HG02943 (cell line): ENCODE data around the gene GJA4.

Experiments
- ATAC-seq: cut with Tn5 transposase; IDR thresholded peaks from one replicate; pipeline ENCODE4 v1.9.1; 2021; ENCODE audit warnings: mild to moderate bottlenecking, low read depth, moderate library complexity; ENCODE audit not compliant: unreplicated experiment

Gene GJA4

DNA sequence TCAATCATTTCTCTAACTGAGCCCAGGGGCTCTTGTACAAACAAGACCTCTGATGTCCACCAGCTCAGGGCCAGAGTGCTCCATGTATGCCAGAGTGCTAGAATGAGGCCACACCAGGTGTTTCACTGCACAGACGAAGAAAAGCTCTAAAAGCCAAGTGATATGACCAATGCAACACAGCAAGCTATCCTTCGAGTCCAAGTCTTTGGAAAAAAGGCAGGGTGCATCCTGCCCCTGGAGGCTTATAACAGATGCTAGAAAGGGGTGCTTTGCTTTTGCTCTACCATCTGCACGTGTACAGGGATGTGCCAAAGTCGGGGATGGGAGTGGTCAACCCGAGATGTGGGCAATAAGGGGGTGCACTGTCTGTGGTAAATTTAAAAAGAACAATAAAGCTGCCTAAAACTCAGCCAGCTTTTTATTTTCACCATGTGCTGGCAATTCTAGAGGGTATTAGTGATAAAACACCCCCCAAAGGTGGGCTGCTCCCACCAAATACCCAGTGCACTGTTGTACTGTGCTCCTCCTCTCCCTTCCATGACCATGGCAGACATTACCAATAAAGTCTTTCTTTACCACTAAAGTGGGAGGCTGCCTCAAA is 34.6 kb downstream of the GJA4 start:
- ATAC-seq, result no peak

DNA sequence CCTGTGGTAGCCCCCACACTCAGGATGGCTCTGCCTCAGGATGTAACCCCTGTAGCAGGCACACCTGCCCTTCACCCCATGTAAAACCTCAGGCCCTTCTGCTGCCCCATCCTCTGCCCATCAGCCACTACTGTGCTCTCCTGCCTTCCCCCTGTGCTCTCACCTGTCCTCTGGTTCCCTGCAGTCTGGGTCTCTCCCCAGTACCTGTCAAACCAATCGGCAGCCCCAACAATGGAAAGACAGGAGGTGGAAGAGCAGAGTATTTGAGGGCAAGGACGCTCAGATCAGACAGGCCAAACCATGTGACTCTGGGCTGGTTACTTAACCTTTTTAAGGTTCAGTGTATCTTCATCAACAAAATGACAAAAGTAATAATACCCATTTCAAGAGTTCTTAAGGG is 35.8 kb downstream of the GJA4 start:
- ATAC-seq, result no peak

DNA sequence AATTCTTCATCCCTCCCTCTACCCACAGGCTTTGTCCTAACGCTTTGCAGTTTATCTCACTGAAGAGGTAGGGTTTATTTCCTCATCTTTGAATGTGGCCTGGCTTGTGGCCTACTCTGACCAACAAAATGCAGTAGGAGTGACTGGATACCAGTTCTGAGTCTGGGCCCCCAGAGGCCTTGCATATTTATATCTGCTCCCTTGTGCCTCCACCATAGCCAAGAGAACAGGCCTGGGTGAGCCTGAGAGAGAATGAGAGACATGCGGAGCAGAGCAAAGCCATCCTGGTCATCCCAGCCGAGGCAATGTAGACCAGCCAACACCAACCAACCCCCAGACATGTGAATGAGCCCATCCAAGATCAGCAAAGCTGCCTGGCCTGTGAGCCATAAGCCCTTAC is 36.5 kb downstream of the GJA4 start:
- ATAC-seq, result no peak

DNA sequence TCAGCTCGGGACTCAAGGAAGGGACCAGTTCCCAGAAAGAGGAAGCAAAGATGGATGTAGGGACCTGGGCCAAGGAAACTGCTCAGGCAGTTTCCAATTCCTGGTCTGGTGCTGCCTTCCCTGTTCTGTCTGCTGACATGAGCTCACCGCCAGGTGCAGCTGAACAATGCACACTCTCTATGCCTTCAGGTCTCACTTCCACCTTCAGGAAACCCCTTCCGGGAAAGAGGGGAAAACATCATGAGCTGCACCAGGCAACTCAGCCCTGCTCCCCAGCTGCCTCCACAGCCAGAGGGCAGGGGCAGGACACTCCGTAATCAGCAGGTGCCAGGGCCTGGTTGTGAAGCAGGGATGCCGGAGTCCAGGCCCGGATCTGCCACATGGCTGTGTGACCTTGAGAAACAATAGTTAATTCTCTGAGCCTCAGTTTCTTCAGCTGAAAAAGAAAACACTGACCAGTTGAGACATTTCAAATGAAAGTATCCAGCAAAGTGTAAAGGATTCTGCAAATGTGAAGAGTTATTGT is 39.0 kb downstream of the GJA4 start:
- no peak for ATAC-seq

DNA sequence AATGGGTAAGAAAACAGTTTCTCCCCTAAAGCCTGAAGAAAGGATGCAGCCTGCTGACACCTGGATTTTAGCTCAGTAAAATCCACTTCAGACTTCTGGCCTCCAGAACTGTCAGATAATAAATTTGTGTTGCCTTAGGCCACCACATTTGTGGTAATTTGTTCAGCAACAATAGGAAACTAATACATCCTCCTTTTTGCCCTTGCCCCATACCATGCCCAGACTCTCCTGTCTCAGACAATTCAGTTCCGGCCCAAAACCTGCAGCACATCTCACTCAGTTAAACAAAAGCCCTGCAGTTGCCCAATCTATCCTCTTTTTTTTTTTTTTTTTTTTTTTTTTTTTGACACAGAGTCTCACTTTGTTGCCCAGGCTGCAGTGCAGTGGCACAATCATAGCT is 40.9 kb downstream of the GJA4 start:
- ATAC-seq, result no peak

DNA sequence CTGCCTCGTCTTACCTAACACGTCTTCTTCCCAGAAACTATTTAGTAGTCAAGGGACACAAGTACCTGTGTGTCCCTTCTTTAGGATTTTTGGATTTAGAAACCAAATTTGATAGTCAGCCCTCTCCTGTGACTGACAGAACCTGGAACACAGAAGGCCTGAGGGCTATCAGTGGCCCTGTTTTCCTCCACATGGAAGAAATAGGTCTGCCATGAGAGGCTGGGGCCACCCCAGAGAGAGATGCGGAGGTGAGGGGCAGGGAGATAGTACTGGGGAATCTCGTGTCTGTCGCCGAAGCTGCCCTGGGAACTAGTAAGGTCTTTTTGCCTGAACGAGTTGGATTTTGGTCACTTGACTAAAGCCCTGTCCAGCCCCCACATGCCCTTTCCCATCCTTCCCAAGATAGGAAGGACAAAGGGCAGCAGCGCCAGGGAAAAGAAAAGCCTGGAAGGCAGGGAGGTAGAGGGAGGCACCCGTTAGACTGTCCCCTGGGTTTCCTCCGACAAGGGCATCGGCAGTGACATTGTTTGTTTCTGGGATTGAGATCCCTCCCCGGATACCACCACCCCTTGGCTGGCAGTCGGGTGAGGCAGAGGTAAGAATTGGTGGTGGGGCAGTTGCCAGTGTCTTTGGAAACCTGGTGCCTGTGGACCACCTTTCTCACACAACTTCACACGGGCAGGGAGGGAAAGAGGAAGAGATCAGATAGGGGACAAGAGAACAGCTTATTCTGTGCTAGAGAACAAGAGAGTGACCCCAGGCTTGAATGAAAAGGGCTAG is 46.9 kb downstream of the GJA4 start:
- ATAC-seq, result no peak

DNA sequence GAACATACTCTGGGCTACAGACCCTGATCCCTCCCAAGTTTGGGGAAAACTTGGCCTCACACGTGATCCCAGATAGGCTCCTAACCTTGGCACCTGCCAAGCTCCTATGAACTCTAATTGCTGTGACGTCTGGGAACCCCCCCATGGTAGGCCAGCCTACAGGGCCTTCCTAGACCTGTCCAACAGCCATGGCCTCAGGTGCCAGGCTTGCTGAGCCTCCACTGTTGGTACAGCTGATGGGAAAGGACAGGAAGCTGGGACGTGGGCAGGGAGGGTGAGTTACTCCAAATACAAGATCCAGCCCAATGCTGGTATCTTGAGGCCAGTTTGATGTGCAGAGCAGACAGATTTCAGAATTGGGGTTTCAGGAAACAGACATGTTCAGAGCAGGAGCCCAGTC is 47.6 kb downstream of the GJA4 start:
- ATAC-seq, result no peak

DNA sequence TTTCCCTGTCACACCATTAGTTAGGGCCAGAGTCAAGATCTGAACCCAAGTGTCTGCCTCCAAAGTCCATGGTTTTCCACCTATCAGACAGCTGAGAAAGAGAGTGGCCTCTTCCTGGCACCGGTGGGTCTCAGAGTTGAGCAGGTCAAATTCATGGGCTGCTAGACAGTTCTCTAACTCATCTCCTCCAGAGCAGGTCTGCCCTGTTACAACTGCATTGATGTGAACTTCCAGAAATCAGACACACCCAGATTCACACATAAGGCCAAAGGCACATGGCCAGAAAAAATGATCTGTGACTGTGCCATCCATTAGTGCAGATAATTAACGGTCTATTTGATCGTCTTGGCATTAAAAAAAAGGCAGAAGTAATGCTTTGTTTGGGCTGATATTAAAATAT is 49.3 kb downstream of the GJA4 start:
- no peak for ATAC-seq

DNA sequence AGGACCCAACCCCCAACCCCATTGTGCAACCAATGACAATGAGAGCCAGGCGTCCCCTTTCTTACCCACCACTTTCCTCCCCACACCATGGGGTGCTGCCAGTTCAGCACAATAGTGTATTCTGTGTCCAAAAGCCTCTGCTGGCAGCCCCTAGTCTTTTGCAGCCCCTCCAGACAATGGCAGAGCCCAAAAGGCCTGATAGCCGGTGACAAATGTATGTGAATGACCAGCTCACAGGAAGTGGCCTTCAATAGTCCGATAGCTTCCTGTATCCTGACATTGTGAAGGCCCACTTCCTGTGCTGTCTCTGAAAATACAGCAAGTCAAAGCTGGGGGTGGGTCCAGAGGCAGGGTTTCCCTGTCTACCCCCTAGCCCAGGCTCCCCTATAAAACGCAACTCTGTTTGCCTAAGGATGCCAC is 50.2 kb downstream of the GJA4 start:
- no peak for ATAC-seq

DNA sequence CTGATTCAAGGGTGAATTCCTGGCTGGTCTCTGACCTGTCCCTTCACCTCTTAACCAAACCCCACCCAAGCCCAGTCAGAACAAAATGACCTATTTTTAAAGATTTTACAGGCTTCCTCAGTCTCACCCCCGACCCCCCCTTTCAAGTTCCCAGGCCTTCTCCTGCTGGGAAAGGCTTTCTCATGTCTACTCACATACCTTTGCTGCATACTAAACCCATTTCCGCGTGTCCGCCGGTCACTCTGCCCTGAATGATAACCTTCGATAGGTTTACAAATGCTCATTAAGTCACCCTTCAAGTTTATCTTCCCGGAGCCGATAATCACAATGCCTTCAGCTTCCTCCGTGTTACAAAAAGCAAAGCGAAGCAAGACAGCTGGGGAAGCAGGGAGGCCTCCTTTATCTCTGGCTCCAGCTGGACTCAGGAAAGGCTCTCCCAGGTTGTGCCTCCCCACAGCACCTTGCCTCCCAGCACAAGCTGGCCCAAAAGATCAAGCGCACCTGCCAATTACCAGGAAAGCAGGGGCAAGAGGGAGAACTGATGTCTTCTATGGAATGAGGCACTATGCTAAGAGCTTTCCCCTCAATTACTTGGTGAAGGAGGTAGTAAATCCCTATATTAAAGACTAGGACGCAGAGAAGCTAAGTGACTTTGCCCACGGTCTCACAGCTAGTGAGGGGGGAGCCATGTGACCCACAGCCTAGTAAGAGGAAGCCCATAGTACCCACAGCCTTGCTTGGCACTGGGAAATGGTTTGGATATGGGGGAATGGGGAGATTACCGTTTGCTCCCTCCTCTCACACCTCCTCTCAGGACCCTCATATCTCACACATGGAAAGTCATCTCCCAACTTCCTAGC is 50.8 kb downstream of the GJA4 start:
- ATAC-seq, result no peak

DNA sequence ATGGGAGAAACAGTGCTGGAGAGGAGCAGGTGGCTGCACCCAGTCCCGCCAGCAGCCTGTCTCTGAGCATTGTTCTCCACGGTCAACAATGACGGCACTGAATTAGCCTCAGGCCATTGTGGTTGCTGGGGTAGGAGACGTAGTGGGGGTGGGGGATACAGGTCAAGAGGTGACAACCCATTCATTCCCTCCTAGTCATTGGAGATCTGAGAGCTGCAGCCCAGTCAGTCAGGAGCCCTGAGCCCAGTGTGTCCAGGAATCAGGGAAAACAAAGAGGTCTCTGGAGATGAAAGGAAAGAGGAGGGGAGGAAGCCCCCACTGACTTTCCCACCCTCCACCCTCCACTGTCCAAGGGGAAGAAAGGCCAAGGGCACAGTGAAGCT is 51.4 kb downstream of the GJA4 start:
- ATAC-seq, result no peak
